WTC11 (cell line): ENCODE results near the gene PSMD1. TPM values are rescaled to one million over a fixed set of nuclear protein-coding genes. Genes with fewer than 3 reads are reported as not detected.

Experiments
- ATAC-seq: fragments of 200-7000 bp; cut with Tn5 transposase; 2 replicates; pipeline ENCODE4 v1.10.0; 2021; ENCODE audit warnings: mild to moderate bottlenecking, moderate library complexity
- CTCF ChIA-PET: fragments of 300-600 bp; sonication (Branson Sonifier 250); formaldehyde crosslinking; loops from one replicate; lab custom pipeline; 2021; ENCODE audit warnings: antibody characterized with exemption; lab: Charles Lee
- POLR2A ChIA-PET: fragments of 350-600 bp; sonication (Branson Sonifier 250); formaldehyde crosslinking; loops from one replicate; lab custom pipeline; 2021; ENCODE audit warnings: antibody characterized with exemption; lab: Charles Lee
- DNase-seq: peaks from one replicate; pipeline ENCODE4 v3.0.0; 2021; ENCODE audit warnings: low spot score
- H3K27ac Mint-ChIP-seq: 2 replicates; pipeline ENCODE4 v1.8.0; 2021; ENCODE audit warnings: mixed read lengths
- H3K27me3 Mint-ChIP-seq: 2 replicates; pipeline ENCODE4 v1.8.0; 2021; ENCODE audit warnings: low read depth, mild to moderate bottlenecking, moderate library complexity, mixed read lengths
- H3K36me3 Mint-ChIP-seq: 2 replicates; pipeline ENCODE4 v1.8.0; 2021; ENCODE audit warnings: mixed read lengths
- H3K4me1 Mint-ChIP-seq: 2 replicates; pipeline ENCODE4 v1.8.0; 2022; ENCODE audit warnings: mixed read lengths
- H3K4me3 Mint-ChIP-seq: 2 replicates; pipeline ENCODE4 v1.8.0; 2021; ENCODE audit warnings: mild to moderate bottlenecking, moderate library complexity, mixed read lengths
- H3K9me3 Mint-ChIP-seq: 2 replicates; pipeline ENCODE4 v1.8.0; 2021; ENCODE audit warnings: mixed read lengths
- CDX4 ChIP-seq: fragments of 250-450 bp; sonication (Bioruptor Pico); IDR thresholded peaks from 2 replicates; pipeline ENCODE4 v1.9.0; 2021; ENCODE audit warnings: moderate library complexity, mild to moderate bottlenecking, inconsistent platforms, borderline replicate concordance
- E2F5 ChIP-seq: sonication (generic); formaldehyde crosslinking; IDR thresholded peaks from 2 replicates; pipeline ENCODE4 v1.8.1; 2022; ENCODE audit warnings: mild to moderate bottlenecking, moderate library complexity, missing genetic modification reagents
- ESRRA ChIP-seq: sonication (generic); formaldehyde crosslinking; IDR thresholded peaks from 2 replicates; pipeline ENCODE4 v1.8.1; 2022; ENCODE audit warnings: mild to moderate bottlenecking, missing genetic modification reagents, borderline replicate concordance
- FOXJ3 ChIP-seq: sonication (generic); formaldehyde crosslinking; IDR thresholded peaks from 2 replicates; pipeline ENCODE4 v1.9.0; 2021; ENCODE audit warnings: missing genetic modification reagents, mild to moderate bottlenecking, borderline replicate concordance
- GABPB1 ChIP-seq: sonication (generic); formaldehyde crosslinking; IDR thresholded peaks from 2 replicates; pipeline ENCODE4 v1.8.1; 2023; ENCODE audit warnings: mild to moderate bottlenecking, missing genetic modification reagents
- JUN ChIP-seq: sonication (generic); formaldehyde crosslinking; IDR thresholded peaks from 2 replicates; pipeline ENCODE4 v1.8.0; 2023; ENCODE audit warnings: mild to moderate bottlenecking, missing genetic modification reagents
- MYBL2 ChIP-seq: sonication (generic); formaldehyde crosslinking; IDR thresholded peaks from 2 replicates; pipeline ENCODE4 v1.8.1; 2023; ENCODE audit warnings: mild to moderate bottlenecking, moderate library complexity, missing genetic modification reagents
- PRDM15 ChIP-seq: sonication (generic); formaldehyde crosslinking; IDR thresholded peaks from 2 replicates; pipeline ENCODE4 v1.8.0; 2022; ENCODE audit warnings: missing genetic modification reagents
- PREB ChIP-seq: sonication (generic); formaldehyde crosslinking; IDR thresholded peaks from 2 replicates; pipeline ENCODE4 v1.8.1; 2022; ENCODE audit warnings: mild to moderate bottlenecking, missing genetic modification reagents, moderate library complexity, borderline replicate concordance
- RORB ChIP-seq: fragments of 250-450 bp; sonication (Bioruptor Pico); IDR thresholded peaks from 2 replicates; pipeline ENCODE4 v1.9.0; 2021; ENCODE audit warnings: mild to moderate bottlenecking
- ZMAT4 ChIP-seq: fragments of 250-450 bp; sonication (Bioruptor Pico); IDR thresholded peaks from 2 replicates; pipeline ENCODE4 v1.9.0; 2021; ENCODE audit warnings: mild to moderate bottlenecking
- ZNF121 ChIP-seq: sonication (generic); formaldehyde crosslinking; IDR thresholded peaks from 2 replicates; pipeline ENCODE4 v1.8.0; 2023; ENCODE audit warnings: missing genetic modification reagents
- ZNF512 ChIP-seq: sonication (generic); formaldehyde crosslinking; IDR thresholded peaks from 2 replicates; pipeline ENCODE4 v1.8.1; 2022; ENCODE audit warnings: missing genetic modification reagents, borderline replicate concordance
- total RNA-seq: library from RNA; stranded (reverse); gene quantifications from 3 replicates; pipeline ENCODE4 v1.2.3, GENCODE V29; 2021
- TF ChIP-seq, protein P1 (sequence below): sonication (generic); formaldehyde crosslinking; IDR thresholded peaks from 2 replicates; pipeline ENCODE4 v1.8.1; 2023; ENCODE audit warnings: mild to moderate bottlenecking, missing genetic modification reagents
- TF ChIP-seq, protein P2 (sequence below): fragments of 200-600 bp; IDR thresholded peaks from 2 replicates; pipeline ENCODE4 v1.8.0; 2022; ENCODE audit warnings: antibody characterized with exemption
- TF ChIP-seq, protein P3 (sequence below): sonication (generic); formaldehyde crosslinking; IDR thresholded peaks from 2 replicates; pipeline ENCODE4 v1.8.1; 2023; ENCODE audit warnings: mild to moderate bottlenecking, missing genetic modification reagents, moderate library complexity

The PSMD1 gene
- total RNA-seq, 1 experiment from 2014 or later, result 163 TPM

- ATAC-seq (no peak), DNase-seq (no peak)
- Mint-ChIP-seq H3K4me1 (peaks cover 8% of the 10 kb centered on the region; the same call in 1 of the 2 replicates), H3K27ac (no peak overlapping the region), H3K9me3 (peaks cover 5% of the 10 kb centered on the region), H3K36me3 (peaks cover 4% of the 10 kb centered on the region), H3K4me3 (no peak overlapping the region), H3K27me3 (no peaks in the 10 kb centered on the region; the same call in 1 of the 2 replicates)
- POLR2A ChIA-PET, result no interaction called here
- CTCF ChIA-PET, result no interaction called here
- TF ChIP-seq RORB (CRISPR knock-in tag), result no peak
- no peak for TF ChIP-seq ZNF512 (CRISPR knock-in tag)
- TF ChIP-seq, protein P1, sequence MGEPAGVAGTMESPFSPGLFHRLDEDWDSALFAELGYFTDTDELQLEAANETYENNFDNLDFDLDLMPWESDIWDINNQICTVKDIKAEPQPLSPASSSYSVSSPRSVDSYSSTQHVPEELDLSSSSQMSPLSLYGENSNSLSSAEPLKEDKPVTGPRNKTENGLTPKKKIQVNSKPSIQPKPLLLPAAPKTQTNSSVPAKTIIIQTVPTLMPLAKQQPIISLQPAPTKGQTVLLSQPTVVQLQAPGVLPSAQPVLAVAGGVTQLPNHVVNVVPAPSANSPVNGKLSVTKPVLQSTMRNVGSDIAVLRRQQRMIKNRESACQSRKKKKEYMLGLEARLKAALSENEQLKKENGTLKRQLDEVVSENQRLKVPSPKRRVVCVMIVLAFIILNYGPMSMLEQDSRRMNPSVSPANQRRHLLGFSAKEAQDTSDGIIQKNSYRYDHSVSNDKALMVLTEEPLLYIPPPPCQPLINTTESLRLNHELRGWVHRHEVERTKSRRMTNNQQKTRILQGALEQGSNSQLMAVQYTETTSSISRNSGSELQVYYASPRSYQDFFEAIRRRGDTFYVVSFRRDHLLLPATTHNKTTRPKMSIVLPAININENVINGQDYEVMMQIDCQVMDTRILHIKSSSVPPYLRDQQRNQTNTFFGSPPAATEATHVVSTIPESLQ (CRISPR knock-in tag), result no peak
- no peak for TF ChIP-seq MYBL2 (CRISPR knock-in tag)
- TF ChIP-seq ZMAT4 (CRISPR knock-in tag), result no peak
- no peak for TF ChIP-seq ZNF121
- TF ChIP-seq, protein P2, sequence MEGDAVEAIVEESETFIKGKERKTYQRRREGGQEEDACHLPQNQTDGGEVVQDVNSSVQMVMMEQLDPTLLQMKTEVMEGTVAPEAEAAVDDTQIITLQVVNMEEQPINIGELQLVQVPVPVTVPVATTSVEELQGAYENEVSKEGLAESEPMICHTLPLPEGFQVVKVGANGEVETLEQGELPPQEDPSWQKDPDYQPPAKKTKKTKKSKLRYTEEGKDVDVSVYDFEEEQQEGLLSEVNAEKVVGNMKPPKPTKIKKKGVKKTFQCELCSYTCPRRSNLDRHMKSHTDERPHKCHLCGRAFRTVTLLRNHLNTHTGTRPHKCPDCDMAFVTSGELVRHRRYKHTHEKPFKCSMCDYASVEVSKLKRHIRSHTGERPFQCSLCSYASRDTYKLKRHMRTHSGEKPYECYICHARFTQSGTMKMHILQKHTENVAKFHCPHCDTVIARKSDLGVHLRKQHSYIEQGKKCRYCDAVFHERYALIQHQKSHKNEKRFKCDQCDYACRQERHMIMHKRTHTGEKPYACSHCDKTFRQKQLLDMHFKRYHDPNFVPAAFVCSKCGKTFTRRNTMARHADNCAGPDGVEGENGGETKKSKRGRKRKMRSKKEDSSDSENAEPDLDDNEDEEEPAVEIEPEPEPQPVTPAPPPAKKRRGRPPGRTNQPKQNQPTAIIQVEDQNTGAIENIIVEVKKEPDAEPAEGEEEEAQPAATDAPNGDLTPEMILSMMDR, result no peak
- TF ChIP-seq E2F5 (CRISPR knock-in tag), result no peak
- TF ChIP-seq, protein P3, sequence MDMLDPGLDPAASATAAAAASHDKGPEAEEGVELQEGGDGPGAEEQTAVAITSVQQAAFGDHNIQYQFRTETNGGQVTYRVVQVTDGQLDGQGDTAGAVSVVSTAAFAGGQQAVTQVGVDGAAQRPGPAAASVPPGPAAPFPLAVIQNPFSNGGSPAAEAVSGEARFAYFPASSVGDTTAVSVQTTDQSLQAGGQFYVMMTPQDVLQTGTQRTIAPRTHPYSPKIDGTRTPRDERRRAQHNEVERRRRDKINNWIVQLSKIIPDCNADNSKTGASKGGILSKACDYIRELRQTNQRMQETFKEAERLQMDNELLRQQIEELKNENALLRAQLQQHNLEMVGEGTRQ, result no peak
- TF ChIP-seq GABPB1 (CRISPR knock-in tag), result no peak
- no peak for TF ChIP-seq JUN (CRISPR knock-in tag)
- TF ChIP-seq FOXJ3 (CRISPR knock-in tag), result no peak
- no peak for TF ChIP-seq PRDM15 (CRISPR knock-in tag)
- TF ChIP-seq PREB, result no peak
- no peak for TF ChIP-seq CDX4 (CRISPR knock-in tag)
- no peak for TF ChIP-seq ESRRA
- TF ChIP-seq, all 79 proteins: peak for 0
Observed at GRCh38 chr2:231010201-231010730, 46.4 kb upstream of the PSMD1 start.
